Stromal cell of bone marrow (primary cell): ENCODE data around the gene CENPW.

Experiments used
- DNase-seq: peaks from one replicate; pipeline ENCODE4 v3.0.0-alpha.2; 2012; ENCODE audit warnings: low read depth

The CENPW gene

DNA sequence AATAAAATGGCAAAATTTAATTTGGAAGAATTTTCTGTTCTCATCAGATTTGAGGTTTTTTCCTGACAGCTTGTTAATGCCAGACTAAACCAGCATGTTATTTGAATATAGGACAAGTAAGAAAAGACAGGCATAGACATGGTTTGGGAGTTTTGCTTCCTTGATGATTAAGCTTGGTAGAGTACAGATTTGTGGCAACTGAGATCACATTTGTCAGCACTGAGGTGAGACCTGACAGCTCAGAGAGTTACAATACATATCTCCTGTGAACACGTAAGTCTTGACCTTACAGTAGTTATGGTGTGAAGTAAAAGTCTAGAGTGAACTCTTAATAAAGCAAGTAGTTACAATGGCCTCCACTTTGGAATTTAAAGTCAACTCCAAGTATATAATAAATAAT lies 34.5 kb downstream of the CENPW start:
- no peak for DNase-seq

DNA sequence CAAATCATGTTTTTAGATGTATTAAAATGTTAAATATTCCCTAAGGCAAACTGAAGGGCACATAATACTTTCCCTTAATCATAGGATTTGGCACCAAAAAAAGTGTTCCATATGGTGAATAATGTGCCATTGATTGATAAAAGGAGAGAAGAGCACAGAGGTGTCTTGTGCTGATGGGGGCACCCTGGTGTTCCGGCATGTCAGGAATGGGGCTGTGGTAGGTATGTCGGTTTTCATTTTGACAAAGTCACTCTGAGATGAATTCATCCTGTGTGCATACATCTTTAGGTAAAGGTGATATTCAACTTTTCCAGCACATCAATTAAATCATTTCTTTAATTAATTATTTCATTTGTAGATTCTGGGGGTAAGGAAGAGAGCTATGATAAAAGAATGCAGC lies 36.8 kb downstream of the CENPW start:
- DNase-seq = no peak

- no peak for DNase-seq
These were observed 37.8 kb downstream of the CENPW start for GRCh38 chr6:126377594-126378153.

GRCh38 chr6:126380072-126380583 lies 40.2 kb downstream of the CENPW start:
- DNase-seq = no peak

DNA sequence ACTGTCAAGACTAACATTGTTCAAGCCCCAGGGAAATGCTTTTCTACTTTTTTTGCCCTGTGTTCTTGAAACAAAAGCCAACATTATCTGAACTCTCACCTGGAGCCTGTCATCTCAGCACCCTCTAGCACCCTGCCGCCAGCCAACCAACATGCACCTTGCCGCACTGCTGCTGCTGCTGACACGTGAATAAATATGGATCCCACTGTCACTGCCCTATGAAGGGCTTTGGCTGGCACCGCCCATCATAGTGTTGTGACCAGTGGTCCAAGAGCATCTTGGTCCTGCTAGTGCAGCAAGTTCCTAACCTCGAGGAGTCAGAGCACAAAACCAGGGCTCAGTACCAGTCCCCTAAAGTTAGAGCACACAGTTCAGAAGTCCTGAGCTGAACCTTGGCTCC lies 41.6 kb downstream of the CENPW start:
- no peak for DNase-seq

DNA sequence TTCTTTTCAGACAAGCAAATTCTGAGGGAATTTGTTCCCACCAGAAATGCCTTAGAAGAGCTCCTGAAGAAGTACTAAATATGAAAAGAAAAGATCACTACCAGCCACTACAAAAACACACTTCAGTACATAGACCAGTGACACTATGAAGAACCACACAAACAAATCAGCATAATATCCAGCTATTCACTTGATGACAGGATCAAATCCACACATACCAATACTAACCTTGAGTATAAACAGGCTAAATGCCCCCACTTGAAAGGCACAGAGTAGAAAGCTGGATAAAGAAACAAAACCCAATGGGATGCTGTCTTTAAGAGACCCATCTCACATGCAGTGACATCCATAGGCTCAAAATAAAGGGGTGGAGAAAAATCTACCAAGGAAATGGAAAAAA lies 43.3 kb downstream of the CENPW start:
- DNase-seq = no peak

DNA sequence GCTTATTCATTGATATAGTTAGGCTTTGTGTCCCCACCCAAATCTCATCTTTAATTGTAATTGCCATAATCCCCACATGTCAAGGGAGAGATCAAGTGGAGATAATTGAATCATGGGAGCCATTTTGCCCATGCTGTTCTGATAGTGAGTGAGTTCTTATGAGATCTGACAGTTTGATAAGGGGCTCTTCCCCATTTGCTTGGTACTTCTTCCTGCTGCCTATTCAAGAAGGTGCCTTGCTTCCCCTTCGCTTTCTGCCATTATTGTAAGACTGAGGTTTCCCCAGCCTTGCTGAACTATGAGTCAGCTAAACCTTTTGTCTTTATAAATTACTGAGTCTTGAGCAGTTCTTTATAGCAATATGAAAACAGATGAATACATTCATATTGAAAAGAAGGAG lies 45.6 kb downstream of the CENPW start:
- DNase-seq = no peak

GRCh38 chr6:126388104-126388598 lies 48.2 kb downstream of the CENPW start:
- DNase-seq = no peak

- DNase-seq = no peak
These were observed 56.2 kb downstream of the CENPW start for GRCh38 chr6:126396131-126396530.
